HG03342 (cell line): ENCODE measurements around the gene VAV2.
"Not testable (repeated sequence)": the region's sequence is repeated elsewhere in the genome, so short reads cannot be mapped to it uniquely, and the experiment has no call there.

Source experiments
- ATAC-seq: cut with Tn5 transposase; IDR thresholded peaks from one replicate; pipeline ENCODE4 v1.9.1; 2021; ENCODE audit warnings: mild to moderate bottlenecking, moderate library complexity; ENCODE audit not compliant: unreplicated experiment

VAV2 gene

DNA sequence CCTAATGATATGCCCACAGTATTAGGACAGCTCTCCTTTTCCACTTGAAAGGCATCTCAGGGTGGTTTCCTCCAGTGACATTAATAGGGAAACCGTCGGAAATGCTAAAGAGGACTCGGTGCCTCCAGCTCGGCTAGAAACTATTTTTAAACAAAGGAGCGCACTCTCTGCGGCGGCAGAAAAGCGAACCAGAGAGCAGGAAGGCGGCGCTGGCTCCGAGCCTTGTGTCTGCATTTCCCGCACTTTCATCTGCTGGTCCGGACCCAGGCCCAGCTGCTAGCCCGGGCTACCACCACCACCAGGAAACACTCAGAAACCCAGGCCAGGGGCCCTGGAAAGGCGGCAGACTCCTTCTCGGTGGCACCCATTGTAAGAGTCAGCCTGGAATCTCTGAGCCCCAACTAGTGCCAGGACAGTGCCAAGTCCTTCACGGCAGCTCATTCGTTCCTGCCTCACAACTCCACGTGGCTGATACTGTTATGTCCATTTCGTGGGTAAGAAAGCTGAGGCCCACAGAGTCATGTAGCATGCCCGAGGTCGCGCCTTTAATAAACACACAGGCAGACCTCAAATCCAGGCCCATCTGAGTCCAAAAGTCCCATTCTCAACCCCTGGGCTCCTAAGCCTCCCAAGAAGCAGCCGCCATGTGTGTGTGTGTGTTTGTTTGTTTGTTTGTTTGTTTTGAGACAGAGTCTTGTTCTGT is 73.9 kb downstream of the VAV2 start:
- ATAC-seq, result no peak

DNA sequence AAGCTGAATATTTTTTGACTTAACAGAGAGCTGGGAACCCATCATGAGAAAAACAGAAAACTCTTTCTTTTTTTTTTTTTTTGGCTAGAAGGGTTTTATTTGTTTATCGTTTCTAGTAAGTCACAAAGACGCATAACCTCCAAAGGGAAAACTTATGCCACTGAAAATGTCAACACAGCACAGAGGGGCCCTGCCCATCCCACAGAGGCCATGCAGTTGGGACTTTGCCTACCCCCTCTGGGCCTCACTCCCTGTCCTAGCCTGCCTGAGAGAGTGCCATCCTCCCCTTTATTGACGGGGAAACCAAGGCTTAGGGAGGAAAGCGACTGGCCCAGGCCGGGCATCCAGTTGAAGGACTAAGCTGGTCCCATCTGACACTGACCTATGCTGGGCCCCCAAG is 74.7 kb downstream of the VAV2 start:
- no peak for ATAC-seq

DNA sequence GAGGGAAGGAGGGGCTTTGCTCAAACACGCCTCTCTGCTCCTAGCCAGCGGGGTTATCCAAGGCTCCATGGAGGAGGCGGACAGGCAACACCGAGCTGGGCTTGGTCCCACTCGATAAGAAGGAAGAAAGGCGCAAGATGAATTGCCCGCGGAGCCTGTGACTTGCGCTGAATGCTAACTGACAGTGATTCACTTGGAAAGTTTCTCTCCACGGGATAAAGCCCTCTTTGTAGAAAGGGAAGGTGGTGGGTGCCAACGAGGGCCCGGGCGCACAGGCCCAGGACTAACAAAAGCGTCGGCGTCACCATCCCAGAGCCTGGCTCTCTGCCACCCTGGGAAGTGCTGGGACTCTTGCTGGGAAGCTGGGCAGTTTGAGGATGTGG is 76.0 kb downstream of the VAV2 start:
- ATAC-seq, result no peak

DNA sequence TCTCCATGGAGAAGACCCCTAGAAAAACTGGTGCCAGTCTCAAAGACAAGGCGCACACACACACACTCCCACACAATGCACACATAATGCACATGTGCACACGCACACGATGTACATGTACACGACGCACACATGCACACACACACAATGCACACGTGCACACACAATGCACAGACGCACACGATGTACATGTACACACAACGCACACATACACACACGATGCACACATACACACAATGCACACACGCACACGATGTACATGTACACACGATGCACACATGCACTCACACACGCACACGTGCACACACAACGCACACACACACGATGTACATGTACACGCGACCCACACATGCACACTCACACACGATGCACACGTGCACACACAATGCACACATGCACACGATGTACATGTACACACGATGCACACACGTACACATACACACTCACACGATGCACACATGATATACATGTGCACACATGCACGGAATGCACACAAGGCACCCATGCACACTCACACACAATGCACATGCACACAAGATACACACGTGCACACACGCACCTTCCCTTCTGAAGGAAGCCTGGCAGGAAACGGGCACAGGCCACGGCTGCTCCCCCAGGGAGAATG is 76.5 kb downstream of the VAV2 start:
- ATAC-seq, result no peak

DNA sequence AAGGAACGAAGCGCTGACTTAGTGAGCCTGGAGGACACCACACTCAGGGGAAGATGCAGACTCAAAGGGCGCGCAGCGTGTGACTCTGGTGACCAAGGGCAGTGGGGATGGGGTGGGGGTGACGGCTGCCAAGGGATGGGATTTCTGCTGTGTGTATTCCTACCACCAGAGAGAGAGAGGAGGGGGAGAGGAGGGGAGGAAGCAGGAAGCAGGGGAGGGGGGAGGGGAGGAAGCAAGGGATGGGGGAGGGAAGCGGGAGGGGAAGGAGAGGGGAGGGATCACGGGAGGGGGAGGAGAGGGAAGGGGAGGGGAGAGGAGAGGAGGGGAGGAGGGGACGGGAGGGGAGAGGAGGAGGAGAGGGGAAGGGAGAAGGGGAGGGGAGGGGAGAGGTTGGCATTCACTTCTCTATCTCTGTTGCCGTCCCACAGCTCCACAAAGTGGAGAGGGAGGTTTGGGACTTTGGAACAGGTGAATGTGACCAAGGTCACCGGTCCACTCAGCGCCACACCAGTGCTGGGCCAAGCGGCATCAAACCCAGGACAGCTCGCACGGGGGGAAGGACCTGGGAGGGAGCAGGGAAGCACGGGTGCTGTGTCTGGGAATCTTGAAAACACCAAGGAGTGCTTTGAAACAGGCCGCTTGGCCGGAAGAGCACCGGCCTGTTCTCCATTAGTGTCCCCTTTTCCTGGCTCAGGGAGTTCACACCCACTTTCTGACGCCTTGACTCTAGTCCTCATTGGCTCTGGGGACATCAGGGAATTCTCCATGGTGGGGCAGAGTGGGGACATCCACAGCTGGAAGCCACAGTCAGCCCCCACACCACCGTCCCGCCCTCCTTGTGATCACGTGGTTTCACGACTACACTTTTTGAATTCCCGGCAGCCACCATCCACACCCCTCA is 77.4 kb downstream of the VAV2 start:
- ATAC-seq, result no peak

DNA sequence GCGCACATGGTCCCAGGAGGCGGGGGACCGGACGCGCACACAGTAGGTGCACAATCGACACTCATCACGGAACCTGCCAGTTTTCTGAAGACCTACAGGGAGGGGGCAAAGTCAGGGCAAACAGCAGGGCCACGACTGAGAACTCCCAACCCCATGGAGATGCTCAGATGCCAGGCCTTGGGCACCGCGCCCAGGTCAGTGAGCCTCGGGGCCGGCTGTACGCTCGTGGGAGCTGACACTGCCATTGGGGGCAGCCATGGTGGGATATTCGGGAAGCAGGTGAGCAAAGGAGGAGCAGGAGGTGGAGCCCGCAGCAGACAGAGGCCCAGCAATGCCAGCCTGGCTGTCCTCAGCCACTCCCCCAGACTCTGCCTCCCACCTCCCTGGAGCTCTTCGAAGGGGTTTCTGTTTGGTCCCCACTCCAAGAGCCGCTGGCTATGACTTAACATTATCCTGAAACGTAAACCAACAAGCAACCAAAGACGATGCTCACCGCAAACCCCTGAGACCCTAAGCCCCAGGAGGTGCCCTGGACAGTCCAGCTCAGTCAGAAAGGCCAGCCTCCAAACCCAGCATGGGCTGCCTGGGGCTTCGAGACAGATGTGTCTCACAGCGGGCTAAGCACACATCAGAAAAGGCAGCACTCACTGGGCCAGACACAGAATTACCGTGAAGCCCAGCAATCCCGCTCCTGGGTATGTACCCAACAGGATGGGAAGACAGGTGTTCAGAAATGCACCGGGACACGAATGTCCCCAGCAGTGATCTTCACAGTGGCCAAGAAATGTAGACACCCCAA is 78.4 kb downstream of the VAV2 start:
- no peak for ATAC-seq

DNA sequence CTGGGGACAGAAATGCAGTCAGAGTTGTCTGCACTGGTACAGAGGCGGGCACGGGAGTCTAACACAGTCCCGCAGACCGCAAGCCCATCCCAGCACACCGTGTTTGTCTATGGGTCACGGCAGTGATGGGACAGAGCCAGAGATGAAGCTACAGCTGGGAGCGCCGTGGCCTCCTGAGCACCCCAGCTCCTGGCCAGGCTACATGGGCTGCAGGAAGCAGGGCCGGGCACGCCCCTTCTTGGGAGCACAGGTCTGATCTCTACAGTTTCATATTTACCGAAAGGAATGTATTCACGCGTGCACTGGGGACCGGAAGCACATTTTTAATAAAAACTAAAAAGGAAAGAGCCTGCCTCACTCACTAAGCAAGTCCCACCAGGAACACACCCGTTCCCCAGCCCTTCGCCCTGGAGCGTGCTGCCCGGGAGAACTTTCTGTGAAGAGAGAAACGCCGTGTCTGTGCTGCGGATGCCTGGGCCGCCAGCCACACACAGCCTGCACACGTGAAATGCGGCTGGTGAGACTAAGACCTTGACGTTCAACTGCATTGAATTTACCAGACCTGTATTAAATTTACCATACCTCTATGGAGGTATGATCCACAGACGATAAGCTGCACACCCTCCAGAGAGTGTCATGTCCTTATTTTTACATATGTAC is 81.1 kb downstream of the VAV2 start:
- ATAC-seq, result no peak

DNA sequence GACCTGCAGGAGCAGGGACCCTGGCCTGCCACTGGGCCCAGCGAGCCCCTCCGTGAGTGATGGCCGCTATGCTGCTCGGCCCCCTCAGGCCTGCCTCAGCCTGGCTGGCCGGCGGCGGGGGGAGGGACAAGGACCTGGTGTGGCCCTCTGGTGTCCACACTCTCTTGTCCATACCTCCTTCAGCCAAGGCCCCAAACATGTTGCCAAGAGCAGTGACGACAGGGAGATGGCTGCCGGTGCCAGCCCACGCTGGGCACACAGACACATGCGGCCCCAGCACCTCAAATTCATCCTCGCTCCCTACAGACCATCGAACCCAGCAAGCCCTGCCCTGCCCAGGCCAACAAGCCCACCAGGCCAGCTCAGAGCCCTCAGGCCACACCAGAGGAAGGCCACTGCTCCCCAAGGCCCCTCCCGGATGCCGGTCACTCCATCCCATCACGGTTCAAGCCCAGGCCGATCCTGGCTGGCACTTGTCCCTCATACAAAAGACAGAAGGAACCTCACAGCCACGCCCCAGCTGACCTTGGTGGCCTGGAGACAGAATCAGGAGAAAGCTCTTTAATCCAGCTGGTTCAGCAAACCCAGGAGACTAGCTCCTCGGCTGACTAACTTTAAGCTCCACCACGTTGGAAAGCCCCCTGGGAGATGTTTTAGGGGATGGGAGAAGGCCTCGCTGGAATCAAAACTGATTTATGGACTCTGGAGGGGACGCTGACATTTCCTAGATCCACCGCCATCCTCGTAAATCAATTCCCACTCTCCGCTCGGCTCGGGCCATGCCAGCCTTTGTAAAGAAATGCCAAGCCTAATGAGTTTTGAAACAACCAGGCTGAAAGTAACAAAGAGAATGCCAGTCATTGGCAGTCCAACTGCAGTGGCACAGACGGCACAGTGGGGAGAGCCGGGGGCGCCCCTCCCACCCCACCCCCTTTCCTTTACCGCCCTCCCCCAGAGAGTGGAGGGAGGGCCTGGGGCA is 84.9 kb downstream of the VAV2 start:
- no peak for ATAC-seq

DNA sequence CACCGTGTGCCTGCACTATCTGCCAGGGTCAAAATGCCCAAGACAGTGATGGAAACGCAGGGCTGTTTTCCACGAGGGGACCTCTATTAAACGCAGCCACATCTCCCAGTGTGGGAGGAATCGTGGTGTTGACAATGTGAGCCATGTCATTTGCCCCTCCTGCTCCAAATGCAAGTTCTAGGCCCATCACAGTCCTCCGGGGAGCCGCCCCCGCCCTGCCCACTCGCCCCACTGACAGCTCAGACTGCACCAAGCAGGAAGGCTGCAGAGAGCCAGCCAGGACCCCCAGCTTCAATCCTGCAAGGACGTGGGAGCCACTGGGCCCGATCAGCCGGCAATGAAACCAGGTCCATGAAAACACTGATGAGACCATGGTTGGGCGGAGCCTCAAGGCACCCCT is 85.9 kb downstream of the VAV2 start:
- no peak for ATAC-seq

DNA sequence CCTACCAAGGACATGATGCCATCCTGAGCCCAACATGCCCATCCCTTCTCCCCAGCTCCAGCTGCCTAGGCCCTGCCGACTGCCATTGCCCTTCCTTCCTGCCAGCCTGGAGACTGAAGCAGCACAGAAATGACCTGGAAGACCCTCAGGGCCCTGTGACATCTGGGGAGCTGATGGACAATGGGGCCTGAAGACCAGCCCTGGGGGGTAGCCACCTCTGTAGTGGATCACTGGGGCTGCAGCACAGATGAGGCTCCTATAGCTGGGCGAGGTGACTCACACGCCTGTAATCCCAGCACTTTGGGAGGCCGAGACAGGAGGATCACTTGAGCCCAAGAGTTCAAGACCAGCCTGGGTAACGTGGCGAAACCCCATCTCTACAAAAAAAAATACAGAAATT is 86.6 kb downstream of the VAV2 start:
- ATAC-seq, result no peak

DNA sequence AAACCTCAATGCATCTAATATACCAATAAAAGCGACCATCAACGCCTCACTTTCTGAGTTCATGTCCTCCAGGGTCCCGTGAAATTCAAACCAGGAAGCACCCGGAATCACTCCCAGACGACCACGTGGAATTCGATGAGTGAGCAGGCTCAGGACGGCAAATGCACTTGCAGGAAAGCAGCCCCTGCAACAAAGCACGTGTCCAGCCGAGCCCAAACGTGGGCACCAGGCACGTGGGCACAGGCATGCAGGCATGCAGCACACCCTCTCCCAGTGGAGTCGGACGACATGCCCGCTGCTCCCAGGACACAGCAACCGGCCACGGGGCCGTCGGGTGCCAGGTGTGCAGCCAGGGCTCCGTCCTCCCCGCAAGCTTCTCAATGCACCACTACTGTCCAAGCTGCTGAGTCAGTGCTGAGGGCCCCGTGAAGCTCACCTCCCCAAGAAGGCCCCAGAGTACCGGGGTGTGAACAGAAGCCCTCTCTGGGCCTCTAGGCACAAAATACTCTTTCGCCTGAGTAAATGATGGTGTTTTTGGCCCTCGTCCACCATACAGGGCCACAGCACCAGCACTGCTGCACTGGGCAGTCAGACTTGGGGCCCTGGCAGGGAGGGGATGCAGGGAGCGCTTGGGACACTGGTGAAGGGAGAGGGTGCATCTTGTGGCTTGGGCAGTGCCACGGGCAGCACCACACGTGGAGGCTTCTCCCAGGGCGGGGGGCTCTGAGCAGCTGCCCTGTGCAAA is 87.6 kb downstream of the VAV2 start:
- ATAC-seq, result no peak

DNA sequence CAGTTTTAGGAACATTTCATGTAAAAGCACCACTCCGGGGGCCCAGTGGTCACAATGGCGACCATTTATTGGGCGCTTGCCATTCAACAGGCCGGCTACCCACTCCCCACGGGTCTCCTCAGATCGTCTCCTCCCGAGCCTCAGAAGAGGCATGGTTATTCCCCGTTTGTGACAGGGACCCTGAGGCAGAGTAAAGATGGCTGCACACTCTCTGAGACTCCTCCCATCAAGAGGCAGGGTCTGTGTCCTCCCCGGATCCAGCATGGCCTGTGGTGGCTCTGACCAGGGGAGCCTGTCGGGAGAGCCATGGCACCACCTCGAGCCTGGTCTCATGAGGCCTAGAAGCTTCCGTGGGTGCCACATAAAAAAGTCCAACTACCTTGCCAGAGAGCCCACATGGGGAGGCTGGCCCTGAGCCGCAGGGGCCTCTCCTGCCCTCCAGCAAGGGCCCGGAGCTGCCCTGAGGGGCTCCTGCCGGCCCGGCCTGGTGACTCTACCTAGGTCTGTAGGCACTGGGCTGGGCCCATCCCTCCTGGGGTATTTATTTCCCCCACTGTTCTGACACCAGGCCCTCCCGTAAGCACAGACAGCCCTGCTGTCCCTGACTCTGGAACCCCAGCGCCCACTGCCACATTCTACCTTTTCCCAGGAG is 90.8 kb downstream of the VAV2 start:
- no peak for ATAC-seq

DNA sequence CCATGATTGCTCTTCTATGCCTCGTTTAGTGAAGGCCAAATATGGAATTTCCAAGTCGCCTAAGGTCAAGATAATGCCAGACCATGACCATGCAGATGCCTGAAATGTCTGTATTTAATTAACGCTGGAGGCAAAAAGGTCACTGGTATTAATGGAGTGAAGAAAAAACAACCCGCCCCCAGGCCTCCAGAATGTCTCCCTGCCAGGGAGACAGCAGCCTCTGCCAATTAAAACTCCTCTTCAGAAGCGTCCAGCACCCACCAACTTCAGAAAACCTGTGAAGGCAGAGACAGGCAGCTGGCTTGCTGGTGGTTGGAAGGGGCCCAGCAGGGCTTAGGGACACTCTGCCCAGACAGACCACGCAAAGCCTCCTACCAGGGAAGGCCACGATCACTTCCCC is 94.4 kb downstream of the VAV2 start:
- ATAC-seq, result no peak

DNA sequence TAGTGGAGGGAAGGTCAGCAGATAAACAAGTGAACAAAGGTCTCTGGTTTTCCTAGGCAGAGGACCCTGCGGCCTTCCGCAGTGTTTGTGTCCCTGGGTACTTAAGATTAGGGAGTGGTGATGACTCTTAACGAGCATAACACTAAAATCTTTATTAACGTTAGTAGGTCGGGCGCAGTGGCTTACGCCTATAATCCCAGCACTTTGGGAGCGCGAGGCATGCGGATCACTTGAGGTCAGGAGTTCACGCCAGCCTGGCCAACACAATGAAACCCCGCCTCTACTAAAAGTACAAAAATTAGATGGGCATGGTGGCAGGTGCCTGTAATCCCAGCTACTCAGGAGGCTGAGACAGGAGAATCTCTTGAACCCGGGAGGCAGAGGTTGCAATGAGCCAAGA is 96.1 kb downstream of the VAV2 start:
- ATAC-seq, result not testable (repeated sequence)

DNA sequence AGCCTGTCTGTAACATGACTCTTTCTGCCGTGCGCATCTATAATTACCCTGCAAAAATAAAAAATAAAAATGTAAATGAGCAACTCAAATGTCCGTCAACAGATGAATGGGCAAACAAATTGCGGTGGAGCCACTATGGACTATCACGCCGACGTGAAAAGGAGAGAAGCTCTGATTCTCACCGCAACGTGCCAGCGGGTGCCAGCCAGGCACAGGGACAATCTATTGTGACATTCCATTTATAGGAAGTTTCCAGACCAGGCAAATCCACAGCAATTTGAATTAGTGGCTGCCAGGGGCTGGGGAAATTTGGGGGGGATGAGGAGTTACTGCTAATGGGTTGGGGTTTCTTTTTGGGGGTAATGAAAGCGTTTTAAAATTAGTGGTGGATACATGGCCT is 96.8 kb downstream of the VAV2 start:
- ATAC-seq, result no peak

DNA sequence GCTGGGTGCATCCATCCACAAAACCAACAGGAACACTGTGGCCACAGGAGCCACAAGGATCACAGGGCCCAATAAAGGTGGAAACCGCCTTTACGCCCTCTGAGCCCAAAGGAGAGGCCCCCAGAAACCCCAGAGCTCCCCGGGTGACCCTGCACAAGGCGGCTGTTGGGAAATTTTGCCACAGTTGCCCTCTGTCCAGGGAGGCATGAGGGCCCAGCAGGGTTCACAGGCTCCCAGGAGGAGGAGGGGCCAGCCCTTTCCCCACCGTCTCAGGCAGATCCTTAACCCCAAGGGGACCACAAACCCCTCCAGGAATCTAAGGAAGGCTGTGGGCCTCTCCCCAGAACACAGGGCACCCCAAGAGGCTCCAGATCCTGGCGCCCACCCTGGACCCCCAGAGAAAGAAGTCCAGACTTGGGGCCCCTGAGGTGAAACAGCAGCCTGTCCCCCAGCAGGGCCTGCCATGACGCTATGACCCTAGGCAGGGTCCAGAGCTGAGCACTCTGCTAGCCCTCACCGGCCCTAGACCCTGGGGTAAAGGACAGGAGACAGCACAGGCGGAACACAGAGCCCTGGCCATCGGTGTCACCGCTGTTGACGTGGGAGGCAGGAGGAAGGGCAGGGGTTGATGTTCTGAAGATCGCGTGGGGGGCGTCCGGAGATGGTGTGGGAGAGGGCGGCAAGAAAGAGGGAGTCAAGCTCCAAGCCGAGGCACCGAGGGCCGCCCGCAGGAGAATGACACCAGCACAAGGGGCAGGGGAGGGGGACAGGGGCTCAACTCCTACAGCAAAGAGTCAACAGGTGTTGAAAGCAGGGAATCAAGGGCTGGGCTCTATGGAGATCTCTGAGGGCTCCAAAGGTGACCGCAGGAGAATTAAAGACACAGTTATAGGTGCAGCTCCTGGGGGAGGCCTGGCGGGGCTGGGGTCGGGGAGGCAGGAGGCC is 97.5 kb downstream of the VAV2 start:
- no peak for ATAC-seq
